Erythroblast (primary cell): Measurements from ENCODE around the gene LIN28A.
"Not testable (repeated sequence)": the region's sequence is repeated elsewhere in the genome, so short reads cannot be mapped to it uniquely, and the experiment has no call there.

Source experiments
- DNase-seq, 2 experiments: peaks; one replicate each; lab custom pipeline; 2025; lab: John Stamatoyannopoulos, UW
- GATA1 ChIP-seq: IDR thresholded peaks from 2 replicates; pipeline ENCODE4 v1.6.1; 2011; ENCODE audit warnings: low read depth, mild to moderate bottlenecking, control low read depth, low read length, moderate library complexity
- POLR2A ChIP-seq: IDR thresholded peaks from 2 replicates; pipeline ENCODE4 v1.6.1; 2011; ENCODE audit warnings: mild to moderate bottlenecking, low read length

The LIN28A gene

DNA sequence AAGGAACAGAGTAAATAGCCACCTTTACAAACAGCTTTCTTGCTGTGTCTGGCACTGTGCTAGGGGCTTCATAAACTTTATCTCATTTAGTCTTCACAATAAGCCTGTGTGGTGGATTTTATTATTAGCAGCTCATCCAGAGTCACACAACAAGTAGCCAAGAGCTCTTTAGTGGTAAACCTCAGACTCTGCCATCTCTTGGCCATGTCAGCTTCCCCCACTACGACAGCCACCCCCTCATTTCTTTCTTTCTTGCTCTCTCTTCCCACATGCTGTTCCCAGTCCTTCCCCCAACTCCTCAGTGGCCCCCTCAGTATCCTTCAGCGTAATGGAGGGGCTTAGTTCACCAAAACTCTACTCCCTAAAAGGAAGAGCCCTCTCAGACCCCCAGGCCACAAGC is 36.8 kb upstream of the LIN28A start:
- DNase-seq, result no peak

DNA sequence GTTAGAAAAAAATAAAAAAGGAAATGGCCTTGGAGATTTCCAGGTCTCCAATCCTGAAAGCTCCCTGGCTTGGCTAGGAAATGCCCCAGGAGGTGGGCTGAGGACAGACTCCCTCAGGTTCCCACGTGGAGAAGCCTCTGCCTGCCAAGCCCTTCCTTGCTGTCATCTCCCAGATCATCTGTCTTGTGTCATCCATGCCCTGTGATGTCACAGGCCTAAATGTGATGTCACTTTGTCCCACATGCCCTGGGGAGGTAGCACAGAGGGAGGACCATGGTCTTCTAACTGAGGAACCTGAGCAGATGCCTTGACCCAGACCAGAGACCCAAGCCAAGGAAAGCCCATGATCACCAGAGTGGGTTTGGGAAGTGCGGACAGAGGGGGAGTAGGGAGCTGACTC is 36.3 kb upstream of the LIN28A start:
- DNase-seq, result peak in 1 of 2 experiments; percentile 24

More for the DNA sequence above, 36.8 kb upstream of the LIN28A start:
- no peak for TF ChIP-seq POLR2A
- no peak for TF ChIP-seq GATA1

DNA sequence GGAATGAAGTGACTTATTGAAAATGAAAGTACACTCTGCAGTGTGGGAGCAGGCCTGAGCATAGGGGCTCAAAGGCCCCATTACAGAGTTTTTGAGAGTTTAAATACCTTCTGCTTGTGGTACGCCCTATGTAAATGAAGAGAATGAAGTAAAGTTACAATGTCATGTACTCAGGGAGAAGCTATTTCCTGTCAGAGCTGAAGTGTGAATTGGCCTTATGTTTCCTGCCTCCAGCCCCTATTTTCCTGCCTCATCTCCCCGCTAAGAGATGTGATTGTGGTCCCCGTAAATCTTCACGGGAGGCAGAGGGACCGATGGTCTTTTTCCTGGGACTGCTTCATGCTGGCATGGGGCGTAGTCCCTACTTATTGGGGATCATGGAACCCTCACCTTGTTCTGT is 35.5 kb upstream of the LIN28A start:
- no peak for DNase-seq
- TF ChIP-seq POLR2A, result no peak
- TF ChIP-seq GATA1, result no peak

DNA sequence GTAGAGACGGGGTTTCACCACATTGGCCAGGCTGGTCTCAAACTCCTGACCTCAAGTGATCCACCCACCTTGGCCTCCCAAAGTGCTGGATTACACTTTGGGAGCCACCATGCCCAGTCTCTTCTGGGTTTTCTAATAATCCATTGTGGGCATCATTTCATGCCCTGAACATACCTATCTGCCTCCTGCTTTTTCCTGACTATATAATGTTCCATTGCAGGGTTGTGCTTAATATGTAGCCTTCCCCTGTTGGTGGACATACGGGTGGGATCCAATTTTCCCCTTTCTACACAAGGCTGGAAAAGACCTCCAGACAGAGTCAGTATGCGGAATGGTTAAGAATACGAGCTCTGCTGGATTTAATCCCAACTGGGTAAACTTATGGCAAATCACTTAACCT is 34.6 kb upstream of the LIN28A start:
- no peak for DNase-seq
- no peak for TF ChIP-seq GATA1
- TF ChIP-seq POLR2A, result no peak

DNA sequence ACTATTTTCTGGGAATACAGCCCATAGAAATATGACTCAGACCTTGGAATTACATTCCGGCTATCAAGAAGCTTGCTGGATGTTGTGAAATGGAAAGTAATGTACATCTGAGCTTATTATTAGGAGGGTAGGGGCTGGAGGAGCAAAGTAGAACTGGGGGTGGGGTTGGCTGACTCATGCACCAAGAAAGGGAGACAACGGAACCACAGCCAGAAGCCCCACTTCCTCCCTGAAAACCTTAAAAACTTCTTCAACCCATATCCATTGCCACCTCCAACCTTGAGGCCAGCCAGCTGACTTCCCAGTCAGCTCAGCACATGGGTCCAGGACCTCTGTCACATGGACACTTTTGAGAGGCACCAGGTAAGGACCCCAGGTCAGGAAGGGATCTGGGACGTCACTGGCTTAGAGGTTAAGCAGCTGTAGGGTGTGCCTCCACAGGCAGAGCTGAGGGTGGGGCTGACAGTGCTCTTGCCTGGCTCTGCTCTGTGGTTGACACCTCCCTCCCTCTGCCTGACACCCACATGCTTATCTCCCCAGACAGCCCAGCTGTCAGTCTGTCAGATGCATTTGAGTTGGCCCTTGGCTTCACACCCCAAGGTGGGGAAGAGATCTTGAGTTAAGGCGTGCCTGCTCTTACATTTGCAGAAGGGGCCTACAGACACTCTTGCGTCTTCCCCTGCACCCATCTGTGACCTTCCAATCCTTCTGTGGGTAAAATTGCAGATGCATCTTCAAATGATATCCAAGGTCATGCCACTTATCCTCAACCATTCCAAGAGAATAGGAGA is 32.3 kb upstream of the LIN28A start:
- TF ChIP-seq GATA1 (peak; percentile 79), POLR2A (peak; percentile 73)
- DNase-seq, result peak; percentile 96 to 99

DNA sequence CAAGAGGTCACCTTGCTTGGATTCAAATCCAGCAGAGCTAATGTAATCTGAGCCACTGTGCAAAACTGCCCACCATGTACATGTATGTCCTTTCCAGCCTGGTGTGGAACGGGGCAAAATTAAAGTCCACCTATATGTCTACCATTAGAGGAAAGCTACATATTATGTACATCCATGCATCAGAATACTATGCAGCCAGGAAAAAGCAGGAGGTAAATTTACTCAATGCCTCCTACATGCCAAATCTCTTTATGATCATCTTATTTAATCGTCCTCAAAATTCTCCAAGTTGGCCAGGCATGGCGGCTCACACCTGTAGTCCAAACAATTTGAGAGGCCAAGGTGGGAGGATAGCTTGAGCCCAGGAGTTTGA is 31.8 kb upstream of the LIN28A start:
- DNase-seq, result no peak
- TF ChIP-seq GATA1 (no peak), POLR2A (no peak)

DNA sequence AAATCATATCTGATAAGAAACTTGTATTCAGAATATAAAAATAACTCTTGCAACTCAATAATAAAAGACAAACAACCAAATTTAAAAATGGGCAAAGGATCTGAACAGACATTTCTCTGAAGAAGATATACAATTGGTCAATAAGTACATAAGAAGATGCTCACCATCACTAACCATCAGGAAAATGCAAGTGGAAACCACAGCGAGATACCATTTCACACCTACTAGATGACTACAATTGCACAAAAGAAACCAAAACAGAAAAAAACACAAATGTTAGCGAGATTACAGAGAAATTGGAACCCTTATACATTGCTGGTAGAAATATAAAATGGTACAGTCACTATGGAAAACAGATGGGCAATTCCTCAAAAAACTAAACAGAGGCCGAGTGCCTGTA is 26.5 kb upstream of the LIN28A start:
- TF ChIP-seq POLR2A, result no peak
- TF ChIP-seq GATA1, result no peak
- no peak for DNase-seq

DNA sequence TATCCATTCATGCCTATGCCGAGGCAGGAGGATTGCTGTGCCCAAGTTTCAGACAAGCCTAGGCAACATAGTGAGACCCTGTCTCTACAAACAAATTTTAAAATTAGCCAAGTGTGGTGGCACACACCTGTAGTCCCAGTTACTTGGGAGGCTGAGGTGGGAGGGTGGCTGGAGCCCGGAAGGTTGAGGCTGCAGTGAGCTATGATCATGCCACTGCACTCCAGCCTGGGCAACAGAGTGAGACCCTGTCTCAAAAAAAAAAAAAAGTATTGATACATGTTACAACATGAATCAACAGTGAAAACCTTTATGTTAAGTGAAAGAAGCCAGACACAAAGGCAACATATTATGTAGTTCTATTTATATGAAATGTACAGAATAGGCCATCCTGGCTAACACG is 25.6 kb upstream of the LIN28A start:
- not testable (repeated sequence) for DNase-seq

DNA sequence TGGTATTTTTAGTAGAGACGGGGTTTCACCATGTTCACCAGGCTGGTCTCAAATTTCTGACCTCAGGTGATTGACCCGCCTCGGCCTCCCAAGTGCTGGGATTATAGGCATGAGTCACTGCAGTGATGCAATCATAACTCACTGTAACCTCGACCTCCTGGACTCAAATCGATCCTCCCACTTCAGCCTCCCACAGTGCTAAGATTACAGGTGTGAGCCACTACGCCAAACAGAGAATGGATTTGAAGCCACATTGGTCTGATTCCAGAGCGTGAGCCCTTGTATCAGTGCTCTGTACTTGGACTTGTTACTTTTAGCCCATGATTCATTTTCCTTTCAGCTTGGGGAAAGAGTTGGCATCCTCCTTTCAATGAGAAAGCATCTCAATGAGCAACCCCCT is 23.2 kb upstream of the LIN28A start:
- no peak for TF ChIP-seq POLR2A
- no peak for TF ChIP-seq GATA1
- DNase-seq, result peak in 1 of 2 experiments; percentile 17

DNA sequence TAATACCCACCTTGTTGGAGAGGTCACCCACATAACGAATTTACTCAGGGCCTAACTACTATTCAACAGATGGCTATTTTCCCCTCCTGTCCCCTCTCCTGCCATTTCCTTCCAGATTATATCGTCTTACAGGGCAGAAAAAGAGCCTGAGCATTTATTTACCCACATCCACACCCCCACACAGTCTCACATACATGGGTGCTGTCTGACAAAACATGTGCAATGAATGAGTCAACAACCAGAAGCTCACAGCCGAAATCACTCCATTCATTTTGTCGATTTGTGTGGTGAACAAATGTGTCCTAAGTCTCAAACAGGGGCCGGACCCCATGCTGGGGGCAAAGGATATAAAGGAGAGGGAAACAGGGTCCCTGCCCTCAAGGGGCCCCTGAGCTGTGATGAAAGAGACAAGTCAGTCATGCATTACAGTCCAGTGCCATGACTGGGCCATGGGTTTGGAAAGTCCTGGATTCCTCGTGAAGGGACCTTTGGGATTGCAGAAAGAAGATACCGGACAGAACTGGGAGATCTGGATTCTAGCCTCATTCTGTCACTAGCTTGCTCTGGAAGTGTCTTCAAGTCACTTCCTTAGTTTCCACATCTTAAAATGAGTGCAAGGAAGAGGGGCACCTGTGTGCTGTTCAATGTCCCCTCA is 21.7 kb upstream of the LIN28A start:
- TF ChIP-seq GATA1 (no peak), POLR2A (no peak)
- DNase-seq, result no peak

DNA sequence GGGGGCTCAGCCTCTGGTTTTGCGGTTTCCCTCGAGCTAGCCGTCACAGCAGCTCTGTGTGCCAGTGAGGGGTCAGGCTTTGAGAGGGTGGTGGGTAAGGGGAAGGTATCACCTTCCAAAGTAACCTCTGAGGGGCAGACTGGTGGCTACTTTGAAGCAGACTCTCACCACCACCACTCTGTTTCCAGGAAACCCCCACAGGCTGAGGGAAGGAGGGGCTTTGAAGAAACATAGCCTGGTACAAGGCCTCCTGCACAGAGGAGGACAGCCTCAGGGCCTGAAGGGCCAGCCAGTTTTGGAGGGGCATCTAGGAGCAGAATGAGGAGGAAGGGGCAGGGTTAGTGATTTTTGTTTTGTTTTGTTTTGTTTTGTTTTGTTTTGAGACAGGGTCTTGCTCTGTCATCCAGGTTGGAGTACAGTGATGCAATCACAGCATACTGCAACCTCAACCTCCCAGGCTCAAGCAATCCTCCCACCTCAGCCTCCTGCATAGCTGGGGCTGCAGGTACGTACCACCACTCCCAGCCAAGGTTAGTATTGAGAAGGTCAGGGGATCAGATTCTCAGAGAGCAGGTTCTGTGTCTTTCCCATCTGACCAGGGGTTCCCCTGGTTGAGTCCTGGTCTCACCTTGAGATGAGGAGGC is 20.9 kb upstream of the LIN28A start:
- TF ChIP-seq GATA1 (no peak), POLR2A (no peak)
- DNase-seq, result no peak

DNA sequence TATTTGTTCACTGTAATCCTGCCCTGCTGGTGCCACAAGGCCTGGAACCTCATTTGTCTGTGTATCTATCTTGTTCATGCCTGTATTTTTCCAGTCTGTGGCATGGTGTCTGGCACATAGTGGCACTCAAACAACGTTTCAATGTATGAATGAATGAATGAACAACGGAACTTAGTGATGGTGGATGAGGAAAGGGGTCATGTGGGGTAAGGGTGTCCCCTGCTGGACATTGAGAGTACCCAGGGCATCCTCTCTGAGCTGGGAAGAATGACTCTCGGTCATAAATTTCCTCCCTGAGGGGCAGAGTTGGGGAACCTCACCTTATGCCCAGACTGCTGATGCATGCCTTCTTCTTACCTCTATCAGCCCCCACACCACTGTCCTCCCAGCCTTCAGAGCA is 19.2 kb upstream of the LIN28A start:
- DNase-seq, result peak in 1 of 2 experiments; percentile 77
- TF ChIP-seq GATA1, result no peak
- no peak for TF ChIP-seq POLR2A

DNA sequence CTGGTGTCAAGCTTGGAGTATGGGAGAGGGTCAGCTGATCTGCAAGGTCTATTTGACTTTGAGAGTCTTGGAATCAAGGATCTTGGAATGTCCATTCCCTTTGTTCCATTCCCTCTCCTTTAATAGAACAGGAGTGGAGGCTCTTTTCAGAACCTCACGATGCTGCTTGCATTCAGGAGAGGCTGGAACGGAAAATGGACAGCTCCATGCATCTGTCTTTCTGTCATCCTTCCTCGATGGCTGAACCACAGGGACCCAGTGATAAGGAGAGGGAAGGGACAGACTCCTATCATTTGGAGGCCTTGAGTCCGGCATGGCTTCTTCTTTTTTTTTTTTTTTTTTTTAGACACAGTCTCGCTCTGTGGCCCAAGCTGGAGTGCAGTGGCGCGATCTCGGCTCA is 14.9 kb upstream of the LIN28A start:
- TF ChIP-seq POLR2A (no peak), GATA1 (no peak)
- no peak for DNase-seq

DNA sequence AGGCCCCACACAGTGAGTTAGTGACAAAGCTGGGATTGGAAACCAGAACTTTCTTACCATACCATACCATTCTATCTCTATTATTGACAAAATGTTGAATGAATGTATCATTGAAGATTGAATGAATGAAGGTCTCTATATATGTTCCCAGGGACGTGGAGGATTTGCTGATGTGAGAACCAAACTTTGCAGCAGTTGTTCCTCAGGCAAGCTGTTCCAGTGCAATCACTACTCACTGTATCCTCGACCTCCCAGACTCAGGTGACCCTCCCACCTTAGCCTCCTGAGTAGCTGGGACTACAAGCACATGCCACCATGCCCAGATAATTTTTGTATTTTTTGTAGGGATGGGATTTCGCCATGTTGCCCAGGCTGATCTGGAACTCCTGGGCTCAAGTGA is 11.6 kb upstream of the LIN28A start:
- no peak for DNase-seq
- TF ChIP-seq POLR2A, result no peak
- TF ChIP-seq GATA1, result no peak
